GM18511 (cell line): ENCODE data around the gene SLC2A14.
"Not testable (repeated sequence)": the region's sequence is repeated elsewhere in the genome, so short reads cannot be mapped to it uniquely, and the experiment has no call there.

Experiments
- ATAC-seq: cut with Tn5 transposase; IDR thresholded peaks from one replicate; pipeline ENCODE4 v1.9.1; 2021; ENCODE audit warnings: mild to moderate bottlenecking, moderate library complexity; ENCODE audit not compliant: unreplicated experiment

SLC2A14 gene

DNA sequence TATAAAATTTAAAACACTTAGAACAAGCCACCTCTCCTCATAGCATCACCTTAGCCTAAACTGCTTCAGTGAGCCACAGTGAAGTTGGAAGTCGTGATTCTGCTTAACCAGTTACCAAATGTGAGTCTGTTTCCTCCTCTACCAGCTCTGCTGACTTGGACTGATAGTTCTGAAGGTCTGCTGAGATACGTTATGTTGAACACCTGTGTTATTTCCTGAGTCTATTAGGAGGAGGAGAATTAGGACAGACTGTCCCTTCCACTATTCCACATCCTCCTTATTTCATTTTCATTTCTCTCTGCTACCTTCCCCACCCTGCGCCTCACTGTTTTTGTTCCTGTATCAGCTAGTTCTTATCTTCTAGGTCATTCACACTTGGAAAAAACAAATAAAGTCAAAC is 2.4 kb downstream of the SLC2A14 start:
- ATAC-seq: no peak

DNA sequence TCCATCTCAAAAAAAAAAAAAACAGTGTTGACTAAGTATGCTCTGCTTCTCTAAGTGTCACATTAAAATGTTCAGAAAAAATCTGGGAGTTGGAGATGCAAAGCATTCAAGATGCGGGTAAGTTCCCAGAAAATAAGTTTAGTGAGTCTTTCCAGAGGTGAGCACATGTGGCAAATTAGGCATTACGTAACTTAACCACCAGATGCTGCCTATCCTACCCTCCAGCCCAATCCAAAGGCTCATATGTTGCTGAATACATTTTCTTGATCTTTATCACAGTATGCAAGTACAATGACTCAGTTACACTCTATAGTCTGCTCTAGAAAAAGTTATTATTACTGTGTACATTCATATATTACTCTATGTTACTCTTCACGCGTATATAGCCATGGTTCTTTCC is 3.6 kb downstream of the SLC2A14 start:
- ATAC-seq: no peak

DNA sequence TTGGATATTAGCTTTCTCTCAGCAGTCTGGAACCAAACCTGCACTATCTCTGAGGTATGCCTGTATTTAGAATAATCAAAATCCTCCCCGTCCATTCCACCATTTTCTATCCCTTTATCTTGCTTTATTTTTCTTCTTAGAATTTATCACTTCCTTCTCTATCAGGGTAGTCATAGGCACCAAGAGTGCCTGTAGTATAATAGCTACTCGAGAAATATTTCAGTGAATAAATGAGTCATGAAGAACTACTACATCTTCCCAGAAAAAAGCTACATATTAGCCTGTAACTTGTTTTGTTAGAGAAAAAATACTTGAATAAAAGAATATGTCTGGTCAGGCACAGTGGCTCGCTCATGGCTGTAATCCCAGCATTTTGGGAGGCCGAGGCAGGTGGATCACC is 4.3 kb downstream of the SLC2A14 start:
- no peak for ATAC-seq

DNA sequence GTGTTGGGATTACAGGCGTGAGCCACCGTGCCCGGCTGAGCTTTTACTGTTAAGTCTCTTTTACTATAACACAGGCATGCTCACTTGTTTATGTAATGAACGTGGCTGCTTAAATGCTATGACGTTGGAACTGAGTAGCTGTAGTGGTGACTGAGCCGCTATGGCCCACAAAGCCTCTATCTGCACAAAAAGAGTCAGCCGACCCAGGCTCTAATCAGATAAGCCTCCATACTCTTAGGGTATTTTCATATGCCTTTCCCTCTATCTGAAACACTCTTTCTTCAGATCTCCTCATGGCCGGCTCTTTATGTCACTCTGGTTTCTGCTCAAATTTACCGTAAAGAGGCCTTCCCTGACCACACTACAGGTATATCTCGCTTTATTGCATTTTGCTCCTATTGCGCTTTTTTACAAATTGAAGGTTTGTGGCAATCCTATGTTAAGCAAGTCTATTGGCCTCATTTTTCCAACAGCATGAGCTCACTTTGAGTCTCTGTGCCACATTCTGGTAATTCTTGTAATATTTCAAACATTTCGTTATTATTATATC is 8.0 kb downstream of the SLC2A14 start:
- ATAC-seq: no peak

DNA sequence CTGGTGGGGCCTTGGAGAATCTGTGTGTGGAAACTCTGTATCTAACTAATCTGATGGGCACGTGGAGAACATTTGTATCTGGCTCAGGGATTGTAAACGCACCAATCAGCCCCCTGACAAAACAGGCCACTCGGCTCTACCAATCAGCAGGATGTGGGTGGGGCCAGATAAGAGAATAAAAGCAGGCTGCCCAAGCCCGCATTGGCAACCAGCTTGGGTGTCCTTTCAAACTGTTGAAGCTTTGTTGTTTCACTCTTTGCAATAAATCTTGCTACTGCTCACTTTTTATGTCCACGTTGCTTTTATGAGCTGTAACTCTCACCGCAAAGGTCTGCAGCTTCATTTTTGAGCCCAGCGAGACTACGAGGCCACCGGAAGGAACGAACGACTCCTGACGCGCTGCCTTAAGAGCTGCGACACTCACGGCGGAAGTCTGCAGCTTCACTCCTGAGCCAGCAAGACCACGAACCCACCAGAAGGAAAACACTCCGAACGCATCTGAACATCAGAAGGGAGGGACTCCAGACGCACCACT is 9.8 kb downstream of the SLC2A14 start:
- not testable (repeated sequence) for ATAC-seq

DNA sequence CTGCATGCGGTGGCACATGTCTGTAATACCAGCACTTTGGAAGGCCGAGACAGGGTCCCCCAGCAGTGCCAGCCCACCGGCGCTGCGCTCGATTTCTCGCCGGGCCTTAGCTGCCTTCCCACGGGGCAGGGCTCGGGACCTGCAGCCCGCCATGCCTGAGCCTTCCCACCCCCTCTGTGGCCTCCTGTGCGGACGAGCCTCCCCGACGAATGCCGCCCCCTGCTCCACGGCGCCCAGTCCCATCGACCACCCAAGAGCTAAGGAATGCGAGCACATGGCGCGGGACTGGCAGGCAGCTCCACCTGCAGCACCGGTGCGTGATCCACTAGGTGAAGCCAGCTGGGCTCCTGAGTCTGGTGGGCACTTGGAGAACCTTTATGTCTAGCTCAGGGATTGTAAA is 10.4 kb downstream of the SLC2A14 start:
- ATAC-seq: not testable (repeated sequence)

DNA sequence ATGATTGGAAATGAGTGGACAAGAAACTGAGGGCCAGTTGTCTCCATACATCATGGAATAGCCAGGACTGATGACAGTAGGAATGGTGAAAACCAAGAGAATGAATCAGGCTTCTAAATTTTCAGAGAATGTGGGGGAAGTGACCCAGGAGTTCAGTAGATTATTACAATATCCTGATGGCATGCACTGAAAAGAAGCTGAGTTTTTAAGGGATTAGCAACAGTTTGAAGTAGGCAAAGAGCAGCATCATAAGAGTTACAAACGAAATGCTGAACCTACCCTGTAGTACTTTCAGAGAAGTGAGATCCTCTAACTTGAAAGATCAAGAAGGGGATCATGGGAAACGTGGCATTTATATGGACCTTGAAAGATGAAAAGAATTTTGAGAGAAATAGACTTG is 13.2 kb downstream of the SLC2A14 start:
- no peak for ATAC-seq

DNA sequence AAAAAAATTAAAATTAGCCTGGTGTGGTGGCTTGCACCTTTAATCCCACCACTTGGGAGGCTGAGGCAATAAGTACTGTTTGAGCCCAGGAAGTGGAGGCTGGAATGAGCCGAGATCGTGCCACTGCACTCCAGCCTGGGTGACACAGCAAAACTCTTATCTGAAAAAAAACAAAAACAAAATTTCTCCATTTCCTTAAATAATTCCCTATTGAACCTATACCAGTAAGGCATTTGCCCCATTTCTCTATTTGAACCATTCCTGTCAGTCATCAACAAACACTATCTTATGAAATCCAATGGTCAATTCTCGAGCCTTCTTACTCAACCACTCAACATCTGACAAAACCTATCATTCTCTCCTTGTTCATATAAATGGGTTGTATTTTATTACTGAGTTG is 14.7 kb downstream of the SLC2A14 start:
- no peak for ATAC-seq

DNA sequence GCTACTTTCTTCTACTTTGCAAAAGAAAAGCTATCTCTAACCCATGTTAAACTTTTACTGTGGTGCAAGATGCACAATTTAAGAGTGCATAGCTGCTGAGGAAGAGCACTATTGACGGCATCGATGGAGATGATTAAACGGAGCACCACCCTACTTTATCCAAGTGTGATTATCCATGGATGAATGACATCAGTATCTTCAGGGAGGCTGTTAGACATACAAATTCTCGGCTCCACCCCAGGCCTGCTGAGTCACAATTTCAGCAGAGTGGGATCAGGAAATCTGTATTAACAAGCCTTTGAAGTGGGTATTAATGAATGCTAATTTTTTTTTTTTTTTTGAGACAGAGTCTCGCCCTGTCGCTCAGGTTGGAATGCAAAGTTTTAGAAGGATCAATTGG is 16.2 kb downstream of the SLC2A14 start:
- ATAC-seq: no peak

DNA sequence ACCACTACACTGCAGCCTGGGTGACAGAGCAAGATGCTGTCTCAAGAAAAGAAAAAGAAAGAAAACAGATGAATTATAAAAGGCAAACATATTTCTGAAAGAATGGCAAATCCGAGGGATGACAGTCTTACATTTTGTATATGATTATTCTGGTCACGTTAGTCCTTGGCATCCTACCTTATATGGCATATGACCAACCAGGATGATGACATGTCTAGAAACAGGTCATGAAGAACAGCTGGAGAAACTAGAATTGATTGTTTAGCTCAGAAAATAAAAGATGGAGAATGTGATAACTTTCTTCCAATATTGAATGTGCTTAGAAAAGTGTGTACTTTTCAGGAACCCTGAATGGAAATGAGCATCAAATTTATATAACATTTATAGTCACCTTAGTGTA is 19.2 kb downstream of the SLC2A14 start:
- no peak for ATAC-seq

DNA sequence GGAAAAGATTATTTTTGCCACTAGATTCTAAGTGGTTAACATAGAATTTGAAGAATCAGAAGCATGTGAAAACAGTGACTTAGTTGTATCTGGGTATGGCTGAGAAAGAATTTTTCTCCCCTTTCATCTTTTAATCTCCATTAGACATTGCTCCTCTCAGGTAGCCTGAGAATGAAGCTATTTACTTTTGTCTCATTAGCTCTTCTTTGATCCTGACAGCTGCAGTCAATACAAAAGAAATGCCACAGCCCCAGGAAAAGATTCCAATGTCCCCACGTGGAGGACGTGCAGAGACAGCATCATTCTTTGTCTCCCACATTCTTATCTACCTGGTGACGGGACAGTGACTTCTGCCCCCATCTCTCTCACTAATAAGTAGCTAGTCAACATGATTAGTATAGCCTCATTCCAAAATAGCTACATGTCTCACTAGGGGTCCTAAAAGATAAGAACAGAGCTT is 21.1 kb downstream of the SLC2A14 start:
- ATAC-seq: not testable (repeated sequence)

DNA sequence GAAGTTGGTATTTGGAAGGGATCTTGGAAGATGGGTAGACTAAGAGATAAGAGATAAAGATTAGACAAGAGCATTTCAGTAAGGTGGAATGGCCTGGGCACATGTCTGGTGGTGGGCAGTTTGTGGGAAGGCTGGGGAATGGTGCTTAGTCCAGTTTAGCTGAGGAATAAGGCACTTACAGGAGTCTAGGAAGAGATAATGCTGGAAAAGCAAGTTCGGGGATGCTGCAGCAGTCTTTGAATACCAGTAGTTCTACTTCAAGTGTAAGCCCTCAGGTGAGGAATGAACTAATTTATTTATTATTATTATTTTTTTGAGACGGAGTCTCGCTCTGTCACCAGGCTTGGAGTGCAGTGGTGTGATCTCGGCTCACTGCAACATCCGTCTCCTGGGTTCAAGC is 22.6 kb downstream of the SLC2A14 start:
- not testable (repeated sequence) for ATAC-seq

DNA sequence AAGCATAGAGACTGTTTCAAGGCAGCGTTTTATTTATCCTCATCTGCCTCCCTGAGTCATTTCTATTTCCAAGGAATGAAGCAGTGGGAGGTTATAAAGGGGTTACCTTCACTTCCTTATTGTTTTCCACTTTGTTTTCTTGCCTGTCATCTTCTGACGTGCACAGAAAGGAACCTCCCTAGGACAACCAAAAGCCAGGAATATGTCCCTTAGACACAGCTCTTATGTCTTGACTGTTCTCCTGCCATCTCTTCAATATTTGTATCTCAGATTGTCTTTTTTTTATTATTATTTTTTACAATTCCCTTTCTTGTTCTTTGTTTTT is 24.7 kb downstream of the SLC2A14 start:
- not testable (repeated sequence) for ATAC-seq

DNA sequence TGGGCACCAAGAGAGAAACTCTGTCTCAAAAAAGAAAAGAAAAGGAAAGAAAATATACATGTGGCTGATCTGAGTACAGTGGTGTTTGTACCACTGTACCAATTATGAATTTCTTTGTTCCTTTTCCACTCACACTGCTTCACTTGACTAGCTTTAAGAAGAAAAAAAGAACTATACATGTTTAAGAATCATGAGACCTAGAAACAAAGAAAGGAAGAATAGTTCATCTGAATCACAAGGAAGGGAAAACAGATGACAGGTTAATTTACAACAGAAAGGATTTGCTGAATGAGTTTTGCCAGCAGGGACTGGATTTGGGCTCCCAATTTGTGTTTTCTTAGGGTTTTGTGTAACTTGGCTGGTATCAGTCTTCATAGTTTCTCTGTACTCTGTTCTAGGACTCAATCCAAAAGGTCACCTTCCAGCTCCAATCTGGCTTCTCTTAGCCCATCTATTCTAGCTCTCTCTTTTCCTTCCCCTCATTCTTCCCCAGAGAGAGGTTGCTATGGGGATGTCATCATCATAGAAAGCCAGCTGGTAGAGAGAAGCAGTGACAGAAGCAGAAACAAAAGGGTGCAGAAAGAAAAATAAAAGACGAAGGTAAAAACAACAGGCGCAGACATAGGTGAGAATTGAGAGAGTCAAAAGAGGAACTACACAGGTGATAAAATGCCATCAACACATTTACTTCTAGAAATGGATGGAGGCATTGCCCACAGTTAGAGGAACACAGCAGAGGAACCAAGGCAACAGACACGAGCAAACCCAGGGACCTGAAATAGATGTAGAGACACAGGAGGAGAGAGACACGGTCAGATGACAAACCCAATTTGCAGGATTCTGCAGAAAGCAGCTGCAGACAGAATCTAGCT is 25.3 kb downstream of the SLC2A14 start:
- not testable (repeated sequence) for ATAC-seq

DNA sequence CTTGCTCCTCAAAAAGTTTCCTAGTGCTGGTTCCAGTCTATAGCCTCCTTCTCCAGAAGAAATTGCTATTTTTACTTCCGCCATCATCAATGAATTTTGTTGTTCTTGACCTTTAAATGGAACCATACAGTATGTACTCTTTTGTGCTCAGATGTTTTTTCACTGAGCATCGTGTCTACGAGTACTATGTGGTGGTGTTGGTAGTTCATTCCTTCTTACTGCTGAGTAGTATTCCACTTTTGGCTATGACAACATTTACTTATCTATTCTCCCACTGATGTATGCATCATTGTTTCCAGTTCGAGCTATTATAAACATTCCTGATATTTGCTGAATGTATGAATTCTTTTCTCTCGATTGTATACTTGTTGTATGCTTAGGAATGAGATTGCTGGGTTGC is 28.6 kb downstream of the SLC2A14 start:
- ATAC-seq: no peak

DNA sequence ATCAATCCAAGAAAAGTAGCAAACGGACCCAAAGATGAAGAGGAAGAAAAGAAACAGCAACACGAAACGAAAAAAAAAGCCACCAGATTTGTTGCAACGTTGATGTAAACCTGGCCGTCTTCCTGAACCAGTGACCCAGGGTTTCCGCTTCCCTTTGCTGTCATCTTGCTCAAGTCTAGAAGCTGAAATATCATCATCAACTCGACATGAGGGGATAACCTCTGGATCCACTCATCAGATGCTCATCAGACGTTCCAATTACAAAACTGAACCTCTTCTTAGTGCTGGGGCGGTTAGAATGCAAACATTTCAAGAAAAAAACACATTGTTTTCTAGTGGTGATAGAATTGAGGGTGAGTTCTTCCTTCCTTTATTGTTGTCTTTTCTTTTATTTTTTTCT is 29.1 kb downstream of the SLC2A14 start:
- ATAC-seq: not testable (repeated sequence)

DNA sequence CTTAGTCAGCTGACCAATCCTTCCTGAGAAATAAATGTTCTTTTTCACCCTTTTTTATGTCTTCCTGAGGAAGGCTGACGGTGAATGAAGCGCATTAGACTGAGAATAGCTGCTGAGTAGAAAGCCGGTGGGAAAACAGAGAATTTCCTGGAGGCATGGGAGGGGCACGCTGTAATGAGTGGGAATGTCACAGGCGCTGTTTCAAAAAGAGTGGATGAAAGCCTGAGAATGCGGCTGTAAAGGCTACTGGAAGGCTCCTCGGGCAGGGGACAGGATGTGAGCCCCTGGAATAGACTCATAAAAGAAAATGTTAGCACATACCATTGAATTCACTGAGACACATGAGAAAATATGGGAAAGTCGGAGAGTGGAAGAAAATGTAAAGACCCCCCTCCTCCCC is 29.6 kb downstream of the SLC2A14 start:
- not testable (repeated sequence) for ATAC-seq

DNA sequence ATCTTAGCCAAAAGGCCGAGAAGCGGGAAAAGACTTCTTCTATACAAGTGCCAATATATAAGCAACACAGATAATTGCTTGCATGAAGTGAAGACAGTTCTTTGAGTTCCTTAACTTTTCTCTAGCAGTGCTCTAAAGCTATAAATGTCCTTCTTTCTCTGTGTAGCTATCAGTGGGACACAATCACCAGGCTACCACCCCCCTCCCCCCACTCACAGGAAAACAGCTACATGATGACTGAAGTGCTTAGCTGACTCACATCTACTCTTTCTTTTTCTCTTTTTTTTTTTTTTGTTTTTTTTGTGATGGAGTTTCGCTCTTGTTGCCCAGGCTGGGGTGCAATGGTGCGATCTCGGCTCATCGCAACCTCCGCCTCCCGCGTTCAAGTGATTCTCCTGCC is 30.3 kb downstream of the SLC2A14 start:
- not testable (repeated sequence) for ATAC-seq

DNA sequence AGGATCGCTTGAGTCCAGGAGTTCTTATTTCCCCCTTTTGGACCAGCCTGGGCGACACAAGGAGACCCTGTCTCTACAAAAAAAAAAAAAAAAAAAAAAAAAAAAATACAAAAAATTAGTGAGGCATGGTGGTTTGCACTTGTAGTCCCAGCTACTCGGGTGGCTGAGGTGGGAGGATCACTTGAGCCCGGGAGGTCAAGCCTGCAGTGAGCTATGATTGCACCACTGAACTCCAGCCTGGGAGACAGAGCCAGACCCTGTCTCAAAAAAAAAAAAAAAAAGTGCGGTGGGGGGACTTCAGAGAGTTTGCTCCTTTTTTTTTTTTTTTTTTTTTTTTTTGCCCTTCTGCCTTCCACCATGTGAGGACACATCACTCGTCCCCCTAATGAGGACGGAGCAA is 32.9 kb downstream of the SLC2A14 start:
- not testable (repeated sequence) for ATAC-seq

DNA sequence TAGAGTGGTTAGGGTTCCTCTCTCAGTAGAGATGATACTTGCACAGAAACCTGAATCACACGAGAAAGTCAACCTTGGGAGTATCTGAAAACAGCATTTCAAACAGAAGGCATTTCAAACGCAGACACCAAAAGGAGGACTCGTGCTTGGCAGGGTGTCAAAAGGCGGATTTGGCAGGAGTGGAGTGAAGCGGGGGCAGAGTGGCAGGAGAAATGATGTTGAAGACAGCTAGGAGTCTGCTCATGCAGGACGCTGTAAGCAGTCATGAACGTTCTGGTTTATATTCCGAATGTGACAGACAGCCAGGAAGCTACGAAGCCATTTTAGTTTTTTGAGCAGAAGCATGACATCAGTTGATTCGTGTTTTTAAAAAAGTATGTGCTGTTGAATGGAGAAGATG is 33.5 kb downstream of the SLC2A14 start:
- ATAC-seq: not testable (repeated sequence)

DNA sequence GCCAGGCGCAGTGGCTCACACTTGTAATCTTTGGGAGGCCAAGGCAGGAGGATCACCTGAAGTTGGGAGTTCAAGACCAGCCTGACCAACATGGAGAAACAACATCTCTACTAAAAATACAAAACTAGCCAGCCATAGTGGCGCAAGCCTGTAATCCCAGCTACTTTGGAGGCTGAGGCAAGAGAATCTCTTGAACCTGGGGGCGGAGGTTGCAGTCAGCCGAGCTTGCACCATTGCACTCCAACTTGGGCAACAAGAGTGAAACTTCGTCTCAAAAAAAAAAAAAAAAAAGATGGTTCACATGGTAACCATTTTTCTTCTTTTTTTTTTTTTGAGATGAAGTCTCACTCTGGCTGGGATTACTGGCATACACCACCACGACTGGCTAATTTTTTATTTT is 35.3 kb downstream of the SLC2A14 start:
- no peak for ATAC-seq

DNA sequence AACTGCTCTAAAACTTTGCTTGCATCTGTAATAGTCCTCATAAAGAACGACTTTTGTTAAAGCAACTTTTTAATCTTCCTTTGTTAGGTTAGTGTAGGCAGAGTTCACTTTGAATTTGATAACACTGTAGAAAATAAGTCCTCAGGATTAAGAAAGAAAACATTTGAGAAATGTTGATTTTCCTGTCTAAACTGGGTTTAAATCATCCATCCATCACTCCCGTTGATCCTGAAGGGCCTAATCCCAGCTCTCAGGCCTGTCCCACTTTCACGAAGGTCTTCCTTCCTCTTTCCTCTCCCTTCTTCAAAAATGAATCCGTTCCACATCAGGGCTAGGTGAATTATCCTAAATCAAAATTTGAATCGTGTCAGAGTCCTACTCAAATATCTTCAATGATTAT is 36.9 kb downstream of the SLC2A14 start:
- no peak for ATAC-seq
